ENCODE measurements around the gene COPS6. TPM values are rescaled to one million over a fixed set of nuclear protein-coding genes. Genes with fewer than 3 reads are reported as not detected.
A peak's percentile ranks its signal among the peaks of the same experiment; 100 is the strongest.

COPS6 gene
- total RNA-seq, 4 donors from 2014 or later = 43.7 to 56.4 (median 50.6) TPM

- TF ChIP-seq EP300 (IDR thresholded peaks at IDR 0.05) (peak; percentile 49 to 81), CTCF (IDR thresholded peaks at IDR 0.05) (peak in 2 of 5 experiments; percentile 11 to 26), POLR2A (IDR thresholded peaks at IDR 0.05) (peak in 1 of 2 donors; percentile 43)
- Histone ChIP-seq H3K4me3 (peak within 1 kb of the TSS; percentile 62 to 99 (median 74)), H3K4me1 (peaks cover 0 to 35% (median 19%) of the 10 kb centered on the region in 4 donors), H3K36me3 (peaks cover 0 to 67% (median 34%) of the 10 kb centered on the region in 3 donors), H3K27ac (peak within 1 kb of the TSS; percentile 76 to 98 (median 92)), H3K27me3 (no peaks in the 10 kb centered on the region), H3K9me3 (no peaks in the 10 kb centered on the region)
- peak; percentile 96 to 97 for DNase-seq (ENCODE audit: low spot score in 2 of 2)
- WGBS, 2 donors = 0 to 1% methylated on average over 49 to 55 of the region's 80 CpGs
These were observed 12.5 kb downstream of the COPS6 start, which contains the start of the genes AP4M1 and MCM7 for GRCh38 chr7:100101016-100101862. Gene AP4M1 (plus strand): TSS chr7:100101643. CDS start chr7:100101715, 72 bp downstream. Gene MCM7 (minus strand): TSS chr7:100101397. CDS start chr7:100101294, 103 bp downstream.

GRCh38 chr7:100102950-100103840, 14.4 kb downstream of the COPS6 start:
- Histone ChIP-seq H3K4me3 (no peak overlapping the region), H3K9me3 (no peaks in the 10 kb centered on the region), H3K27me3 (no peaks in the 10 kb centered on the region), H3K36me3 (peaks cover 0 to 67% (median 23%) of the 10 kb centered on the region in 3 donors), H3K4me1 (peaks cover 0 to 32% (median 19%) of the 10 kb centered on the region in 4 donors), H3K27ac (peak overlapping the region in 1 of 4 donors; percentile 98)
- WGBS, 2 donors = 74 to 77% methylated on average over 17 of the region's 17 CpGs
- DNase-seq (ENCODE audit: low spot score in 2 of 2) = no peak
- TF ChIP-seq CTCF (IDR thresholded peaks at IDR 0.05) (no peak), EP300 (IDR thresholded peaks at IDR 0.05) (no peak), POLR2A (IDR thresholded peaks at IDR 0.05) (no peak)

- Histone ChIP-seq H3K4me1 (peaks cover 0 to 12% (median 8%) of the 10 kb centered on the region in 4 donors), H3K27me3 (no peaks in the 10 kb centered on the region), H3K9me3 (no peaks in the 10 kb centered on the region), H3K36me3 (peaks cover 0 to 75% (median 23%) of the 10 kb centered on the region in 3 donors), H3K4me3 (no peak overlapping the region), H3K27ac (no peak overlapping the region)
- no peak for DNase-seq (ENCODE audit: low spot score in 2 of 2)
- TF ChIP-seq CTCF (IDR thresholded peaks at IDR 0.05) (no peak), POLR2A (IDR thresholded peaks at IDR 0.05) (no peak), EP300 (IDR thresholded peaks at IDR 0.05) (no peak)
- 93 to 100% methylated on average over 3 to 4 of the region's 4 CpGs for WGBS, 2 donors
These were observed 16.8 kb downstream of the COPS6 start for GRCh38 chr7:100105534-100105933.

- 79 to 83% methylated on average over 15 to 17 of the region's 17 CpGs for WGBS, 2 donors
These were observed 17.9 kb downstream of the COPS6 start for GRCh38 chr7:100106633-100107032.

More at GRCh38 chr7:100106633-100107032, 17.9 kb downstream of the COPS6 start:
- H3K4me3 ChIP-seq = no peak overlapping the region
- no peak for TF ChIP-seq EP300 (IDR thresholded peaks at IDR 0.05)
- TF ChIP-seq CTCF (IDR thresholded peaks at IDR 0.05) = no peak
- no peak for TF ChIP-seq POLR2A (IDR thresholded peaks at IDR 0.05)
- H3K9me3 ChIP-seq = no peaks in the 10 kb centered on the region
- H3K27ac ChIP-seq = no peak overlapping the region
- peaks cover 0 to 12% (median 8%) of the 10 kb centered on the region in 4 donors for H3K4me1 ChIP-seq
- H3K36me3 ChIP-seq = peaks cover 0 to 86% (median 26%) of the 10 kb centered on the region in 3 donors
- H3K27me3 ChIP-seq = no peaks in the 10 kb centered on the region
- DNase-seq (ENCODE audit: low spot score in 2 of 2) = no peak
